H9 (cell line): Measurements from ENCODE around the gene ADGRE1. TPM values are rescaled to one million over a fixed set of nuclear protein-coding genes. Genes with fewer than 3 reads are reported as not detected.

Experiments
- DNase-seq: peaks from one replicate; pipeline ENCODE4 v3.0.0-alpha.2; 2017
- H2AFZ ChIP-seq: one replicate; pipeline ENCODE4 v1.6.1; 2013; ENCODE audit warnings: mild to moderate bottlenecking, low read length, control low read depth, moderate library complexity
- H2AK5ac ChIP-seq: 2 replicates; pipeline ENCODE4 v1.6.1; 2013; ENCODE audit warnings: low read length, control low read depth, mixed read lengths; ENCODE audit not compliant: insufficient read length
- H2BK120ac ChIP-seq: one replicate; pipeline ENCODE4 v1.6.1; 2013; ENCODE audit warnings: low read depth, mild to moderate bottlenecking, low read length, control low read depth, inconsistent platforms; ENCODE audit not compliant: poor library complexity, severe bottlenecking
- H2BK12ac ChIP-seq: 2 replicates; pipeline ENCODE4 v1.6.1; 2013; ENCODE audit warnings: low read length, control low read depth, mixed read lengths, low read depth; ENCODE audit not compliant: insufficient read length
- H2BK15ac ChIP-seq: 2 replicates; pipeline ENCODE4 v1.6.1; 2013; ENCODE audit warnings: low read depth, low read length, control low read depth
- H2BK20ac ChIP-seq: one replicate; pipeline ENCODE4 v1.6.1; 2013; ENCODE audit warnings: low read depth, mild to moderate bottlenecking, low read length, control low read depth, inconsistent platforms; ENCODE audit not compliant: poor library complexity, severe bottlenecking
- H2BK5ac ChIP-seq: 2 replicates; pipeline ENCODE4 v1.6.1; 2013; ENCODE audit warnings: low read length, control low read depth, mixed read lengths; ENCODE audit not compliant: insufficient read length
- H3K14ac ChIP-seq: 2 replicates; pipeline ENCODE4 v1.6.1; 2013; ENCODE audit warnings: low read length, control low read depth; ENCODE audit not compliant: insufficient read depth
- H3K18ac ChIP-seq: 2 replicates; pipeline ENCODE4 v1.6.1; 2013; ENCODE audit warnings: low read depth, mild to moderate bottlenecking, mixed read lengths, low read length, control low read depth; ENCODE audit not compliant: insufficient read length
- H3K23ac ChIP-seq: 2 replicates; pipeline ENCODE4 v1.6.1; 2013; ENCODE audit warnings: low read length, control low read depth, mixed read lengths, low read depth; ENCODE audit not compliant: insufficient read length
- H3K23me2 ChIP-seq: 2 replicates; pipeline ENCODE4 v1.6.1; 2013; ENCODE audit warnings: low read depth, mild to moderate bottlenecking, mixed read lengths, low read length, control low read depth; ENCODE audit not compliant: insufficient read length, poor library complexity, severe bottlenecking
- H3K27ac ChIP-seq: 2 replicates; pipeline ENCODE4 v1.5.1; 2013; ENCODE audit warnings: low read length, control low read depth, mixed read lengths, low read depth; ENCODE audit not compliant: insufficient read length
- H3K27me3 ChIP-seq: 2 replicates; pipeline ENCODE4 v1.6.1; 2013; ENCODE audit warnings: low read length, control low read depth, inconsistent platforms; ENCODE audit not compliant: insufficient read depth
- H3K4ac ChIP-seq: 2 replicates; pipeline ENCODE4 v1.6.1; 2013; ENCODE audit warnings: low read depth, mild to moderate bottlenecking, control low read depth, inconsistent platforms, low read length, moderate library complexity
- H3K4me1 ChIP-seq: 2 replicates; pipeline ENCODE4 v1.6.1; 2013; ENCODE audit warnings: low read length, control low read depth, inconsistent platforms; ENCODE audit not compliant: insufficient read depth
- H3K4me2 ChIP-seq: 2 replicates; pipeline ENCODE4 v1.6.1; 2013; ENCODE audit warnings: low read length, control low read depth, mixed read lengths; ENCODE audit not compliant: insufficient read length, insufficient read depth
- H3K56ac ChIP-seq: 2 replicates; pipeline ENCODE4 v1.6.1; 2013; ENCODE audit warnings: low read depth, mild to moderate bottlenecking, mixed read lengths, low read length, control low read depth; ENCODE audit not compliant: insufficient read length
- H3K79me1 ChIP-seq: 2 replicates; pipeline ENCODE4 v1.6.1; 2013; ENCODE audit warnings: low read depth, mild to moderate bottlenecking, moderate library complexity, low read length, control low read depth, inconsistent platforms; ENCODE audit not compliant: insufficient read depth, poor library complexity, severe bottlenecking
- H3K79me2 ChIP-seq: 2 replicates; pipeline ENCODE4 v1.6.1; 2013; ENCODE audit warnings: low read length, control low read depth, inconsistent platforms; ENCODE audit not compliant: insufficient read depth
- H3K9ac ChIP-seq: 2 replicates; pipeline ENCODE4 v1.6.1; 2013; ENCODE audit warnings: low read length, control low read depth, mixed read lengths; ENCODE audit not compliant: insufficient read length; ENCODE audit errors: extremely low read depth
- H3K9me3 ChIP-seq: one replicate; pipeline ENCODE4 v1.6.1; 2013; ENCODE audit warnings: low read depth, low read length, inconsistent platforms; ENCODE audit not compliant: control insufficient read depth
- H3T11ph ChIP-seq: one replicate; pipeline ENCODE4 v1.6.1; 2013; ENCODE audit warnings: mild to moderate bottlenecking, low read length, control low read depth, inconsistent platforms
- H4K20me1 ChIP-seq: one replicate; pipeline ENCODE4 v1.6.1; 2013; ENCODE audit not compliant: control insufficient read depth, insufficient read length, insufficient read depth
- H4K5ac ChIP-seq: 2 replicates; pipeline ENCODE4 v1.6.1; 2013; ENCODE audit warnings: low read depth, mild to moderate bottlenecking, mixed read lengths, low read length, control low read depth; ENCODE audit not compliant: insufficient read length
- H4K8ac ChIP-seq: replicated peaks from 2 replicates; pipeline ENCODE4 v1.6.1; 2013; ENCODE audit warnings: low read length, control low read depth, mixed read lengths, low read depth; ENCODE audit not compliant: insufficient read length
- H4K91ac ChIP-seq: 2 replicates; pipeline ENCODE4 v1.6.1; 2013; ENCODE audit warnings: low read depth, mild to moderate bottlenecking, moderate library complexity, mixed read lengths, low read length, control low read depth; ENCODE audit not compliant: insufficient read length
- H3K27ac Mint-ChIP-seq, 3 experiments: 2 replicates in 2 of 3; 3 replicates in 1 of 3; pipeline ENCODE4 v1.8.0; 2020 to 2021; ENCODE audit warnings: mixed read lengths in 3 of 3, mild to moderate bottlenecking in 1 of 3, moderate library complexity in 1 of 3
- H3K27me3 Mint-ChIP-seq: 2 replicates; pipeline ENCODE4 v1.8.0; 2021; ENCODE audit warnings: low read depth, mild to moderate bottlenecking, moderate library complexity, mixed read lengths
- H3K36me3 Mint-ChIP-seq, 3 experiments: 2 replicates in 2 of 3; 3 replicates in 1 of 3; pipeline ENCODE4 v1.8.0; 2020 to 2021; ENCODE audit warnings: low read depth in 3 of 3, mixed read lengths in 3 of 3; ENCODE audit not compliant: insufficient read depth in 1 of 3
- H3K4me1 Mint-ChIP-seq, 2 experiments: 2 replicates each; pipeline ENCODE4 v1.8.0; 2020; ENCODE audit warnings: mixed read lengths in 2 of 2
- H3K4me3 Mint-ChIP-seq, 2 experiments: 2 replicates in 1 of 2; 3 replicates in 1 of 2; pipeline ENCODE4 v1.8.0; 2020 to 2021; ENCODE audit warnings: mild to moderate bottlenecking in 2 of 2, mixed read lengths in 2 of 2, moderate library complexity in 1 of 2
- H3K9me3 Mint-ChIP-seq, 2 experiments: 2 replicates in 1 of 2; 3 replicates in 1 of 2; pipeline ENCODE4 v1.8.0; 2020; ENCODE audit warnings: mild to moderate bottlenecking in 2 of 2, mixed read lengths in 2 of 2, moderate library complexity in 1 of 2
- WGBS: extraction: QIAGEN DNeasy Blood & Tissue Kit; methylation state at CpG from one replicate; pipeline ENCODE4 v1.1.7; 2013; ENCODE audit warnings: missing lambda C conversion rate, low lambda C conversion rate, mixed read lengths; ENCODE audit not compliant: insufficient read length; ENCODE audit errors: extremely low coverage; 5-methylcytosine and 5-hydroxymethylcytosine counted together
- total RNA-seq: library from RNA; stranded (reverse); gene quantifications from 2 replicates; pipeline ENCODE4 v1.2.1, GENCODE V29; 2021
- TF ChIP-seq, protein P1 (sequence below): fragments of 200-600 bp; sonication (generic); conservative IDR thresholded peaks from 3 replicates; pipeline ENCODE4 v1.8.0; 2021; ENCODE audit warnings: antibody characterized with exemption, mild to moderate bottlenecking

The ADGRE1 gene
- total RNA-seq, 1 experiment from 2014 or later = not detected

GRCh38 chr19:6956573-6956972 lies 69.2 kb downstream of the ADGRE1 start:
- no peak overlapping the region for H4K5ac ChIP-seq
- no peak overlapping the region for H2AFZ ChIP-seq
- H3K4ac ChIP-seq = no peak overlapping the region
- H3K27ac Mint-ChIP-seq = no peak overlapping the region
- peaks cover 80% of the 10 kb centered on the region for H3K9me3 ChIP-seq
- H4K8ac ChIP-seq = no peak overlapping the region
- no peaks in the 10 kb centered on the region for H3K23me2 ChIP-seq
- no peaks in the 10 kb centered on the region for H4K20me1 ChIP-seq
- H2BK5ac ChIP-seq = no peak overlapping the region
- H2BK15ac ChIP-seq = no peak overlapping the region
- H3K4me1 ChIP-seq = no peaks in the 10 kb centered on the region
- H3K79me2 ChIP-seq = no peaks in the 10 kb centered on the region
- no CpG with 5 or more reads among the region's 1 CpG for WGBS
- no peak overlapping the region for H4K91ac ChIP-seq
- no peak overlapping the region for H2AK5ac ChIP-seq
- H2BK120ac ChIP-seq = no peak overlapping the region
- H3K56ac ChIP-seq = no peak overlapping the region
- DNase-seq = no peak
- H3K27me3 Mint-ChIP-seq = peaks cover 3% of the 10 kb centered on the region; the same call in 1 of the 2 replicates
- TF ChIP-seq, protein P1, sequence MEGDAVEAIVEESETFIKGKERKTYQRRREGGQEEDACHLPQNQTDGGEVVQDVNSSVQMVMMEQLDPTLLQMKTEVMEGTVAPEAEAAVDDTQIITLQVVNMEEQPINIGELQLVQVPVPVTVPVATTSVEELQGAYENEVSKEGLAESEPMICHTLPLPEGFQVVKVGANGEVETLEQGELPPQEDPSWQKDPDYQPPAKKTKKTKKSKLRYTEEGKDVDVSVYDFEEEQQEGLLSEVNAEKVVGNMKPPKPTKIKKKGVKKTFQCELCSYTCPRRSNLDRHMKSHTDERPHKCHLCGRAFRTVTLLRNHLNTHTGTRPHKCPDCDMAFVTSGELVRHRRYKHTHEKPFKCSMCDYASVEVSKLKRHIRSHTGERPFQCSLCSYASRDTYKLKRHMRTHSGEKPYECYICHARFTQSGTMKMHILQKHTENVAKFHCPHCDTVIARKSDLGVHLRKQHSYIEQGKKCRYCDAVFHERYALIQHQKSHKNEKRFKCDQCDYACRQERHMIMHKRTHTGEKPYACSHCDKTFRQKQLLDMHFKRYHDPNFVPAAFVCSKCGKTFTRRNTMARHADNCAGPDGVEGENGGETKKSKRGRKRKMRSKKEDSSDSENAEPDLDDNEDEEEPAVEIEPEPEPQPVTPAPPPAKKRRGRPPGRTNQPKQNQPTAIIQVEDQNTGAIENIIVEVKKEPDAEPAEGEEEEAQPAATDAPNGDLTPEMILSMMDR = no peak
- no peak overlapping the region for H2BK20ac ChIP-seq
- H3K4me2 ChIP-seq = no peak overlapping the region
- H3K18ac ChIP-seq = no peak overlapping the region
- peaks cover 0 to 14% (median 3%) of the 10 kb centered on the region in 3 experiments; a peak in 4 of 7 replicates for H3K36me3 Mint-ChIP-seq
- no peak overlapping the region for H3T11ph ChIP-seq
- H3K27ac ChIP-seq = no peak overlapping the region
- no peaks in the 10 kb centered on the region for H3K27me3 ChIP-seq
- H3K79me1 ChIP-seq = no peaks in the 10 kb centered on the region
- H3K9ac ChIP-seq = no peak overlapping the region
- H2BK12ac ChIP-seq = no peak overlapping the region
- H3K4me1 Mint-ChIP-seq = no peaks in the 10 kb centered on the region
- no peak overlapping the region for H3K23ac ChIP-seq
- no peak overlapping the region for H3K4me3 Mint-ChIP-seq
- H3K9me3 Mint-ChIP-seq = peaks cover 33 to 43% of the 10 kb centered on the region in 2 experiments
- H3K14ac ChIP-seq = no peak overlapping the region
